Upper lobe of left lung (tissue), 4 donors: ENCODE data around the gene PAPOLA.

ENCODE experiments used
- EP300 ChIP-seq, 4 donors: sonication (generic); formaldehyde crosslinking; IDR thresholded peaks; one replicate each; pipeline ENCODE4 v1.5.1; 2017; ENCODE audit warnings: antibody characterized with exemption in 4 of 4, control low read depth in 2 of 4
- POLR2A ChIP-seq, 4 donors: fragments of 450-650 bp; IDR thresholded peaks; one replicate each; pipeline ENCODE4 v1.5.1; 2016 to 2017; ENCODE audit warnings: antibody characterized with exemption in 4 of 4, mild to moderate bottlenecking in 2 of 4
- POLR2AphosphoS5 ChIP-seq, 2 donors: sonication (generic); formaldehyde crosslinking; IDR thresholded peaks; one replicate each; pipeline ENCODE4 v1.5.1; 2017; ENCODE audit warnings: antibody characterized with exemption in 2 of 2
- TF ChIP-seq, protein P1 (sequence below), 6 experiments: fragments of 450-650 bp in 4 of 6; fragments of 200-600 bp in 2 of 6; sonication (generic) in 2 of 6; IDR thresholded peaks; one replicate each; pipeline ENCODE4 v1.5.1; 2016 to 2019; ENCODE audit warnings: antibody characterized with exemption in 6 of 6

DNA sequence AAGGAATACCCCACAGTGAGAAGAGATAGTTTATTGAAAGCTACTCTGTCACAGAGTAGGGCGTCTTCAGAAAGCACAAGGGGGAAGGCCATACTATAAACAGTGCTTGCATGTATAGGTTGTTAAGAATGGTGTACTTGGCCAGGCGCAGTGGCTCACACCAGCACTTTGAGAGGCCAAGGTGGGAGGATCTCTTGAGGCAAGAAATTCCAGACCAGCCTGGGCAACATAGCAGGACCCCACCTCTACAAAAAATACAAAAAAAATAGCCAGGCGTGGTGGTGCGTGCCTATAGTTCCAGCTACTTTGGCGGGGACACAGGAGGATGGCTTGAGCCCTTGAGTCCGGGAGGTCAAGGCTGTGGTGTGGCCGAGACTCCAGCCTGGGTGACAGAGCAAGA lies 38.0 kb upstream of the PAPOLA start:
- TF ChIP-seq, protein P1, sequence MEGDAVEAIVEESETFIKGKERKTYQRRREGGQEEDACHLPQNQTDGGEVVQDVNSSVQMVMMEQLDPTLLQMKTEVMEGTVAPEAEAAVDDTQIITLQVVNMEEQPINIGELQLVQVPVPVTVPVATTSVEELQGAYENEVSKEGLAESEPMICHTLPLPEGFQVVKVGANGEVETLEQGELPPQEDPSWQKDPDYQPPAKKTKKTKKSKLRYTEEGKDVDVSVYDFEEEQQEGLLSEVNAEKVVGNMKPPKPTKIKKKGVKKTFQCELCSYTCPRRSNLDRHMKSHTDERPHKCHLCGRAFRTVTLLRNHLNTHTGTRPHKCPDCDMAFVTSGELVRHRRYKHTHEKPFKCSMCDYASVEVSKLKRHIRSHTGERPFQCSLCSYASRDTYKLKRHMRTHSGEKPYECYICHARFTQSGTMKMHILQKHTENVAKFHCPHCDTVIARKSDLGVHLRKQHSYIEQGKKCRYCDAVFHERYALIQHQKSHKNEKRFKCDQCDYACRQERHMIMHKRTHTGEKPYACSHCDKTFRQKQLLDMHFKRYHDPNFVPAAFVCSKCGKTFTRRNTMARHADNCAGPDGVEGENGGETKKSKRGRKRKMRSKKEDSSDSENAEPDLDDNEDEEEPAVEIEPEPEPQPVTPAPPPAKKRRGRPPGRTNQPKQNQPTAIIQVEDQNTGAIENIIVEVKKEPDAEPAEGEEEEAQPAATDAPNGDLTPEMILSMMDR (IDR thresholded peaks at IDR 0.05), result no peak
- TF ChIP-seq POLR2A (IDR thresholded peaks at IDR 0.05) (no peak), EP300 (IDR thresholded peaks at IDR 0.05) (no peak), POLR2AphosphoS5 (IDR thresholded peaks at IDR 0.05) (no peak)
